ENCODE measurements around the gene HNRNPA3. TPM values are rescaled to one million over a fixed set of nuclear protein-coding genes. Genes with fewer than 3 reads are reported as not detected.

HNRNPA3 gene
- total RNA-seq, 1 donor from 2014 or later, result 136 TPM

GRCh38 chr2:177241711-177242120 lies 29.1 kb downstream of the HNRNPA3 start:
- Mint-ChIP-seq H3K9me3 (ENCODE audit: unreplicated experiment) (no peaks in the 10 kb centered on the region), H3K27me3 (ENCODE audit: unreplicated experiment) (no peaks in the 10 kb centered on the region), H3K4me1 (ENCODE audit: unreplicated experiment) (peaks cover 94% of the 10 kb centered on the region), H3K36me3 (ENCODE audit: unreplicated experiment) (peaks cover 10% of the 10 kb centered on the region), H3K4me3 (ENCODE audit: unreplicated experiment) (peak overlapping the region; percentile 60), H3K27ac (ENCODE audit: unreplicated experiment) (peak overlapping the region; percentile 97)
- no peak for DNase-seq (ENCODE audit: extremely low spot score, unreplicated experiment)
- TF ChIP-seq CTCF (IDR thresholded peaks at IDR 0.05), result no peak

- Mint-ChIP-seq H3K27me3 (ENCODE audit: unreplicated experiment) (no peaks in the 10 kb centered on the region), H3K4me3 (ENCODE audit: unreplicated experiment) (peak overlapping the region; percentile 60)
Measured at GRCh38 chr2:177242121-177242987, 29.8 kb downstream of the HNRNPA3 start.

GRCh38 chr2:177243073-177243472 lies 30.5 kb downstream of the HNRNPA3 start:
- Mint-ChIP-seq H3K27ac (ENCODE audit: unreplicated experiment) (peak overlapping the region; percentile 97), H3K4me3 (ENCODE audit: unreplicated experiment) (peak overlapping the region; percentile 60), H3K9me3 (ENCODE audit: unreplicated experiment) (no peaks in the 10 kb centered on the region), H3K27me3 (ENCODE audit: unreplicated experiment) (no peaks in the 10 kb centered on the region), H3K4me1 (ENCODE audit: unreplicated experiment) (peaks cover 90% of the 10 kb centered on the region), H3K36me3 (ENCODE audit: unreplicated experiment) (peaks cover 7% of the 10 kb centered on the region)
- TF ChIP-seq CTCF (IDR thresholded peaks at IDR 0.05), result no peak
- DNase-seq (ENCODE audit: extremely low spot score, unreplicated experiment), result no peak

More at GRCh38 chr2:177242121-177242987, 29.8 kb downstream of the HNRNPA3 start:
- Mint-ChIP-seq H3K36me3 (ENCODE audit: unreplicated experiment) (peaks cover 10% of the 10 kb centered on the region), H3K27ac (ENCODE audit: unreplicated experiment) (peak overlapping the region; percentile 97), H3K9me3 (ENCODE audit: unreplicated experiment) (no peaks in the 10 kb centered on the region), H3K4me1 (ENCODE audit: unreplicated experiment) (peaks cover 94% of the 10 kb centered on the region)
- TF ChIP-seq CTCF (IDR thresholded peaks at IDR 0.05), result no peak
- DNase-seq (ENCODE audit: extremely low spot score, unreplicated experiment), result no peak

GRCh38 chr2:177243476-177243875 lies 30.9 kb downstream of the HNRNPA3 start:
- no peak for DNase-seq (ENCODE audit: extremely low spot score, unreplicated experiment)
- peak overlapping the region; percentile 60 for H3K4me3 Mint-ChIP-seq (ENCODE audit: unreplicated experiment)
- peak overlapping the region; percentile 97 for H3K27ac Mint-ChIP-seq (ENCODE audit: unreplicated experiment)
- H3K27me3 Mint-ChIP-seq (ENCODE audit: unreplicated experiment), result no peaks in the 10 kb centered on the region
- peaks cover 86% of the 10 kb centered on the region for H3K4me1 Mint-ChIP-seq (ENCODE audit: unreplicated experiment)
- no peaks in the 10 kb centered on the region for H3K9me3 Mint-ChIP-seq (ENCODE audit: unreplicated experiment)
- TF ChIP-seq CTCF (IDR thresholded peaks at IDR 0.05), result no peak
- peaks cover 7% of the 10 kb centered on the region for H3K36me3 Mint-ChIP-seq (ENCODE audit: unreplicated experiment)

GRCh38 chr2:177244244-177244771 lies 31.7 kb downstream of the HNRNPA3 start:
- Mint-ChIP-seq H3K36me3 (ENCODE audit: unreplicated experiment) (peaks cover 10% of the 10 kb centered on the region), H3K4me1 (ENCODE audit: unreplicated experiment) (peaks cover 83% of the 10 kb centered on the region), H3K4me3 (ENCODE audit: unreplicated experiment) (peak overlapping the region; percentile 29), H3K9me3 (ENCODE audit: unreplicated experiment) (no peaks in the 10 kb centered on the region), H3K27me3 (ENCODE audit: unreplicated experiment) (no peaks in the 10 kb centered on the region), H3K27ac (ENCODE audit: unreplicated experiment) (peak overlapping the region; percentile 95)
- no peak for DNase-seq (ENCODE audit: extremely low spot score, unreplicated experiment)
- TF ChIP-seq CTCF (IDR thresholded peaks at IDR 0.05), result no peak
